Fibroblast of skin of abdomen (primary cell): ENCODE data around the gene RCAN1.
A peak's percentile ranks its signal among the peaks of the same experiment; 100 is the strongest.

Source experiments
- DNase-seq: peaks from one replicate; pipeline ENCODE4 v3.0.0-alpha.2; 2013

Gene RCAN1

DNA sequence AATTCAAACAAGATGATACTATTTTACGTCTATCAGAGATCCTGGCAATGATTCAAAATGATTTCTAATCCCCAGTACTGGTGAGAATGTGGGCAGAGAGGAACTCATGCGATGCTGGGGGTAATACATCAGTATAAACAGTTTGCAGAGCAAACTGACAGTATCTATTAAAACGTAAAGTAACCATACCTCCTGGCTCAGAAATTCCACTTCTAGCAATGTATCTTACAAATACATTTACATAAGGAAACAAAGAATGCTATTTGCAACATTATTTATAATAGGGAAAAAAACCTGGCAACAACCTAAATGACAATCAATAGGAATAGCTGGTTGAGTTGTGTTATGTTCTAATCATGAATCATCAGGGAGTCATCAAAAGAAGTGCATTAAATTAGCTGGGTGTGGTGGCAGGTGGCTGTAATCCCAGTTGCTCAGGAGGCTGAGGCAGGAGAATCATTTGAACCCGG lies 15.9 kb downstream of the RCAN1 start:
- peak; percentile 64 for DNase-seq

DNA sequence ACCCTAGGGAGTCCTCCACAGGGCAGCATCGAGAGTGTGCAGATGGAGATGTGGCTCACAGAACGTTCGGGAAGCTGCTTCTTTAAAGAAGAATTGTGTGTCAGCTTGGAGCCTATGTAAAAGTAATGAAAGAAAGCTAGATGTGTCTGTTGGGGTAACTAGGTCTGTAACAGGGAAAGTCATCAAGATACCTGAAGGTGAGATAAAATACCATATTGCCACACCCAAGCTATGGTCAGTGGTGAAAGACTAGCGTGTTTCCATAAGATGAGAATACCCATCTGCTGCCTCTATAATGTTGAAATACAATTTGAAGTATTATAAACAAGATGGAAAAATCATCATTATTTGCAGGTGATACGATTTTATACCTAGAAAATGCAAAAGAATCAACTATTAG lies 17.5 kb downstream of the RCAN1 start:
- no peak for DNase-seq

DNA sequence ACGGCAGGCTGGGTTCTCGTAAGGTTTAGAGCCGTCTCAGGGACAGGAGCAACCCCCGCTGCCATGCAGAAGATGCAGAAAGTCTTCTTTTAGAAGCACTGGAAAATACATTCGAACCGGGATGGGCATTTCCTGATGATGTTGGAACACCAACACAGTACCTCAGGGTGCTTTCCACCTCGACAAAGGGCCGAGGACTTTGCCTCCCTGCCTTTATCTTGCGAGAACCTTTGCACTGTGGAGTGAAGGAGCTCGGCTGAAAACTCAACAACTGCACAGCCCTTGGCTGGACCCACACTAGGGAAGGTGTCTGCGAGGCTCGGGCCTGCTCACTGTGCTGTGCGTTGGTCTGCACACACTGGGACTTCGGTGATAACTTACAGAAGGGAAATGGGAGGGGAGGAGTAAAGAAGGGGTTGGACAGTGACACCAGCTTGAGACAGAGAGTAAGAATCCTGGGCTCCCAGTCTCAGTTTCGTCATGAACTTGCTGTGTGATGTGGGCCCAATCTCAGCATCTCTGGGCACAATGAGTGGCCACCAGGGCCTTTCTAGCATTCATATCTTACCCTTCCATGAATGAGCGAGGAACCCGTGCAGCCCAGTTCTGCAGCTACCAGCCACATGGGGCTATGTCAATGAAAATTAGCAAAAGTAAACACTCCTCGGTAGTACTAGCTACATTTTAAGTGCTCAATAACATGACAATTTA lies 18.2 kb downstream of the RCAN1 start:
- DNase-seq, result no peak

DNA sequence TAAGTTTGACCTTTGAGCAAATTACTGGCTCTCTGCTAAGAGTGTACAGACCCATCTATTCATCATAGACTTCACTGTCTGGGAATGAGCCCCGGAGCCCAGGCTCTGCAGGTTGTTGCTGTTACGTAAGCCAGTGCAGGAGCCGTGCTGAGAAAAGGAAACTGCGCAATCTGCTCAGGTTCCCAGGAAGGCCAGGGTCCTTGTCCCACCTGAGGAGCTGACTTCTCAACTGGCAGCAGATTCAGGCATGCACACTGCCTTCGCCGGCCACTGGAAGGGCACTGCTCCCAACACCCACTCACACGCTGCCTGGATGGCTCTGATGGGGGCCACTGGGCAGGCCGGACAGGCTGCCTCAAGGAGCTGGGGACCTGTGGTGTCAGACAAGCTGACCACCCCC lies 19.5 kb downstream of the RCAN1 start:
- DNase-seq, result no peak

DNA sequence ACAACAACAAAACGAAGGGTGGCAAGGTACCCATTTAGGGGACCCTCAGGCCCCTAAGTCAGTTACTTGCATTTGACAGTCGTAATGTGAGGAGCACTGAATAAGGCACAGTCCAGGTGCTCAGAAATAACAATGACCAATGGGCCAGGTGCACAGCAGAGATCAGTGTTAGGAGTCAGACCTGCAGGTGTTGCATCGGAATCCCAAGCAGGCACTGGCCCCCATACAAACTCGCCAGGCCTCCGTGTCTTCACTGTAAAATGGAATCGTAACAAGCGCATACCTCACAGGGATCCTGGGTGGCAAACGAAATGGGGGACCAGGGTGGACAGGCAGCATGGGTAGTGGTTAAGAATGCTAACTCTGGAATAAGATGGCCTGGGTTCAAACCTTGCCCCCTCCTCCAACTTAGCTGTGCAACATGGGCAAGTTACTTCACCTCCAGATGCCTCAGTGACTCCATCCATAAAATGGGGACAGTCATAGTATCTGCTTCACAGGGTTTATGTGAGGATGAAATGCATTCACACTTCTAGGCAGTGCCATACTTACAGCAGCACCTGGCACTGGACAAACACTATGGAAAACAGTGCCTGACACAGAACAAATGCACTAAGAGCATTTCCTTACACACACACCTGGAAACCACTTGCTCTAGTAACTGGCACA lies 20.2 kb downstream of the RCAN1 start:
- no peak for DNase-seq

DNA sequence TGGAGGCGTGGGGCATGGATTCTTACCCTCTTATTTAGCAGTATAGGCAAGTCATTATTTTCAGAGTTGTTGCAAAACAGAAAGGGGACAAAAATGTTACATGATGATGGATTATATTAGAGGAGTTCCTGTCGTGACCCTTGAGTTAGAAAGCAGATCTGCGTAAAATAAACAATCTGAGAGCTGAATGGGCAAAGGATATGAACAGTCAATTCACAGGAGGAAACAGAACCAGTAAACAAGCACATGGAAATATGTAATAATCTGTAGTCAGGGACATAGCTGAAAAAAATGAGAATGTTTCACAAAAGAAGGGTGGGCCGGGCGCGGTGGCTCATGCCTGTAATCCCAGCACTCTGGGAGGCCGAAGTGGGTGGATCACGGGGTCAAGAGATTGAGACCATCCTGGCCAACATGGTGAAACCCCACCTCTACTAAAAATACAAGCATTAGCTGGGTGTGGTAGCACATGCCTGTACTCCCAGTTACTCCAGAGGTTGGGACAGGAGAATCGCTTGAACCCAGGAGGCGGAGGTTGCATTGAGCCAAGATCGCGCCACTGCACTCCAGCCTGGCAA lies 20.9 kb downstream of the RCAN1 start:
- DNase-seq, result no peak

DNA sequence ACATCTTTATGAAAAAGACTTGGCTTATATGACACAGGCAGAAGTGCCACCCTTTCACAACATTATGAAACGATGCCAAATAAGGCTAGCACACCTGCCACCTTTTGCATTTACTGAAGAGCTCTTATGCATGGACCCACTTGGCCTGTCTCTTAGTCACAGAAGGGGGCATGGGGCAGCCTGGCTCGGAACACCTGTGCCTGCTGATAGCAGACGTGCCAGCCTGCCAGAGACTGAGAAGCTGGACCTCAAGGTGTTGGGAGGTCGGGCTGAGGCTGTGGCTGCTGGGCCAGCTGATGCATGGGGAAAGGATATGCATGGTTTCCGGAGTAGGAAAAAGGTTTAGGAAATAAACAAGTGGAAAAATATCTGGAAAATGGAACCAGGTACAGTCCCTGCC lies 21.5 kb downstream of the RCAN1 start:
- no peak for DNase-seq

DNA sequence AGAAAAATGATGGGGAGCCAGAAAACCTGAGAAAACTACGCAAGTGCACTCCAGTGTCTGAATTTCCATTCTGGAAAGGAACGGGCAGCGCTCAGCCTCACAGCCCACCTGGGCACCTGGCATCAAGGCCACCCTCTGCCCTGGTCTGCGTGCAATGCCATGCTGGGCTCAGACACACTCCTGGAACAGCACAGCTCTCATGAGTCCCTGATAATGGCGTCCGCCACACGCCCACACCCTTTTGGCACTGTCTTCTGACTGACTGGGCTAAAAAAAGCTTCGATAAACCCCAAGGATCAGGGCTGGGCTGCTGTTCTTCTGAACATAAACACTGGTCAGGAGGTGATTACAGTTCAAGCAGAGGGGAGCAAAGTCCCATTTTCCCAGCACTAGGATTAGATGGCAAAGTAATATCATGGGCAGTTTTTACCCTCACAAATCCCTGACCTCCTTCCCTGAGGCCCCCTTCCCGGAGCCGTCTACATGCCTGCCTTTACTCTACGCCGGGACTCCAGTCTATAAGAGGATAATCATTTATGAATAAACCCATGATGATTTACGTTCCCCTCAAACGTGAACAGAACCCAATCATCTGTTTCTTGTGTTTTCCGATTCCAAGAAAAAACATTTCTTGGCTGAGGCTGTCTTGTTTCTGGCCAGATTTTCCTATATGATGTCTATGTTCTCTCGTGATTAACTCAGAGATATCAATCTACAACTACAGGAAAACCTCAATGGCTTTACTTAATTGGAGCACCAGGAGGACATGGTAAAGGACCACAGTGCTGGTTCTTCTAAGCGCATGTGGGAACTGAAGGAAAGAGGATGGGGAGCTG lies 22.6 kb downstream of the RCAN1 start:
- DNase-seq, result no peak

DNA sequence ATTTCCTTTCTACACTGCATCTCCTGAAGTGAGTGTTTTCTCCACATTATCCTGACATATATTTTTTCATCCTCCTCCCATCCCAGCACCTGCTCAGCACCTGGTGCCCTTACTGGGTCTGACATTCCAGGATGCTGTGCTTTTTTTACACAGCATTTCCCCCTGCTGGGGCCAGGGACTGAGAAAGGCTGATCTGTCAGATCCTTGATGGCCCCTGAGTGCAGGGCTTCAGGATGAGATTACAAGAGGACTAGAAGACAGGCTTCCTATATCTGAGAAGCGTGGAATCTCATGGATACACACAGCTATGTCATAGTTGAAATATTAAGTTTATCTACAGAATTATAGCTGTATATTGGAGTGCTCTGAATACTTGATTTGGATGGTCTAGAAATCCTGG lies 24.4 kb downstream of the RCAN1 start:
- no peak for DNase-seq

DNA sequence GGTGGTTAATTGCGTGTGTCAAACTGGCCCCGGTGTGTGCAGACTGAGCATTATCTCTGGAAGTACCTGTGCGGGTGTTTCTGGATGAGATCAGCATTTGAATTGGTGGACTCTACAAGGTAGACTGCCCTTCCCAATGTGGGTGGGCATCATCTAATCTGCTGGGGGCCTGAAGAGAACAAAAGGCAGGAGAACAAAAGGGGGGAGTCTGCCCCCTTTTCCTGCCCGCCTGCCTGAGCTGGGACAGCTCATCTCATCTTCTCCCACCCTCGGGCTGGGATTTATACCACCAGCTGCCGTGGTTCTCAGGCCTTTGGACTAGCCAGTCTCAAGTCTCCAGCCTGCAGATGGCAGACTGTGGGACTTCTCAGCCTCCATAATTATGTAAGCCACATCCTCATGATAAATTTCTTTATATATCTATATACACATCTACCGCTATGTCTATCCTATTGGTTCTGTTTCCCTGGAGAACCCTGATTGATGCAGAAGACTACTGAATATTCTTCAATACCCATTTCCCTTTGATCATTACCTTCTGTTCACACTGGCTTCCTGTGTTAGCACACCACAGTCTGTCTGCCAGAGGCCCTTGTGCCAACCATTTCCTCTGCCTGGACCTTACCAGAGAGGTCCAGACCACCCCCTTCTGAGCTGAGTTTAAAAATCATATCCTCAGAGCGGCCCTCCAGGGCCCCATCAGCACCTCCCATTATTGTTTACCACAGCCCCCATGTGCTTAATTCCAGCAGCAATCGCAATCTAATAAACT lies 25.2 kb downstream of the RCAN1 start:
- no peak for DNase-seq

DNA sequence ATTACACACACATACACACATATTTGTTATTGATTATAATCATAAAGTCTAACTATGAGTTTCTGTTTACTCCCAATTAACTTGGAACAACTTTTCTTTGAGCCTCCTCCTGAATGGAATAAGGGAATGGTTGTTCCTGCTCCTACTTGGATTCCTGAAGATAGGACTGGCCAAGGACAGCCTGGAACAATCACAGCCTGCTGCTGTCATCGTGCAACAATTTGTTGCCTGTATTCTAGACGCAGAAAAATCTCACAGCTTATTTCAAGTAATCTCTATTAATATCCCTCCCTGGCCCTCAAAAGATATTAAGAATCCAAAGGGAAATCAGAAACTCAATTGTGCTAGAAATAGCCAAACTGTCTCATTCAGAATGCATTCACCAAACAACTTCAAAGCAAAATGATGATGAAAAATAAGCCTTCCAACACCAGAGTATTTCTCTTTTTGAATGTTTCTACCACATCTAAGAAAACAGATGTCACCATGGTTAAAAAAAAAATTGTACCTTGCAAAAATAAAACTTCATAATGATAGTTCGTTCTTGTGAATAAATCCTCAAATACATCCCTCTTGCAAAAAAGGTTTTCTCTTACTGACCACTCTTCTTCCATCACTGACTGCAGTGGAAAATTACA lies 30.9 kb downstream of the RCAN1 start:
- no peak for DNase-seq

DNA sequence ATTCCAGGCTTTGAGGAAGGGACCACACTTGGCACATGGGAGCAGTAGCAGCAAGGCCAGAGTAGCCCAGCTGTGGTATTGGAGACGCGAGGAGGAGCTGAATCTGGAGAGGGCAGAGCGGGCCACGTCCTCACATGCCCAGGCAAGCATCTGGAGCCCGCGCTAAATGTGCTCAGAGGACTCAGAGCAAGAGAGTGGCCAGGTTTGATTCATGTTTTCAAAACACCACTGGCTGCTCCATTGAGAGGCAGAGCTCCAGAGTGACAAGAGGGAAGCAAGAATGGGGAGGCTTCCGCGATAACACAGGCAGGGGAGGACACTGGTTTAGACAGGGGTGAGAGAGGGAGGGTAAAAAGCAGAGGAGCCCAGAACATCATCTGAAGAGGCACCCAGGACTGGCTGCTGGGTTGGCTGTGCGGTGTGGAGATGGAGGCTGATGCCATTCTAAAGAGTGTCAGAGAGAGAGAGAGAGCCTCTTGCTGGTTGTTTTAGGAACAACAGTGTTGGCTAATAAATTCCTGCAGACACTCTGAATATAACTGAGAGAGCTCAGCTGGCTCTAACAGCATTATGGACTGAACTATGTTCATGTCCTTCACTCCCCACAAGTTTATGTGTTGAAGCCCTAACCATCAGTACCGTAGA lies 32.3 kb downstream of the RCAN1 start:
- DNase-seq, result peak; percentile 70

DNA sequence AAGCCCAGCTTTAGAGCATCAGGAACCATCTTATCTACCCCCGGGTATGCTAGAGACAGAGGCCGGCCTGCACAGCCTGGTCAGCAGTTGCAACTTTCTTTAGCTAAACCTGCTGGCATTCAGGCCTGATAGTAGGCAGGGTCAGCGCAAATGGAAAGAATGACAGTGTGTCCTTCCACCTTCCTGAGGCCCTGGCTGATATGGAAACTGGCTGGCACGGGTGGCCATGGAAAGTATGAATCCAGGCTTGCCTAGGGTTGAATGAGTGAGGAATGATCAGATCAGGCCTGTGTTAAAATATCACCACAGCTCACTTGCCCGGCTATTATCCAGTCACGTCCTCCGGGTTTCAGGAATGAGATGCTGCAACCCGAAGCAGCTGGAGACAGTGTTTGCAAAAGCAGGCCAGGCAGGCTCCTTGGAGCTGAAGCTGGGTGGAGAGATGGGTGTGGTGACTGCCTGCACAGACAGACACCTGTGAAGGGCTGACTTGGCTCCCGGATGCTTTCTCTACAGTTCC lies 34.7 kb downstream of the RCAN1 start:
- no peak for DNase-seq

DNA sequence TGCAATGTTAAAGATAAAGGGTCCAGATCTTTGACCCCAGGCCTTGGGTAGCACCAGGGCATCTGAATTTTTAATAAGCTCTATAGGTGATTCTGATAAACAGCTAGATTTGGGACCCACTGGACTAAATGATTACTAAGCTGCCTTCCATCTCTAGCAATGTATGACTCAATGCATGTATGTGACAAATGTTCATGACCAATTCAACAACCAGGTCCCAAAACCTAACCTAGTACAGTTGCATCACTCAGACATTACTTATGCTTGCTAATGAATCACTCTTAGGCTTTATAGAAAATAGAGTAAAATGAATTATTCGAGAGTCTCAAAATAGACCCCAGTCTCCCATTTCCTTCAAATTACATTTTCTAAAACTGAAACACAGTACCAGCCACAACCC lies 35.5 kb downstream of the RCAN1 start:
- DNase-seq, result peak; percentile 81

DNA sequence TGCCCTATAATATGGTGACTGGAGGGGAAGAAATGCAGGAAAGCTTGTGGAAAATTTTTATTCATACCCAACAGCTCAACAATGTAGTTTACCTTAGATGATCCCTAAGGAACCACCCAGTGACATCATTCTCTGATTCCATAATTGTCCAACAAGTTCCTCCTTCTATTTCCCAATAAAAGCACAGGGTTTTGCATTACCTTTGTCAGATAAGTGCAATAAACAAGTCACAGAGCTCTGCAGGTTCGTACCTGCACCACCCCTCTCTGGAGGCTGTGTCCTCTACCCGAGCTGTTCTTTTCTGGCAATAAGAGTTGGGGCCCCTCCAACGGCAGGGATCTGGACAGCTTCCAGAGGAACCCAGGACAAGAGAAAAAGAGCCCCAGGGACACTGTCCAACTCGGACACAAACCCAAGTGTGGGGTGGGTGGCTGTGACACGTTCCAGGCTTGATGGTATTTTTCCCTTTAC lies 38.8 kb downstream of the RCAN1 start:
- peak; percentile 41 for DNase-seq

DNA sequence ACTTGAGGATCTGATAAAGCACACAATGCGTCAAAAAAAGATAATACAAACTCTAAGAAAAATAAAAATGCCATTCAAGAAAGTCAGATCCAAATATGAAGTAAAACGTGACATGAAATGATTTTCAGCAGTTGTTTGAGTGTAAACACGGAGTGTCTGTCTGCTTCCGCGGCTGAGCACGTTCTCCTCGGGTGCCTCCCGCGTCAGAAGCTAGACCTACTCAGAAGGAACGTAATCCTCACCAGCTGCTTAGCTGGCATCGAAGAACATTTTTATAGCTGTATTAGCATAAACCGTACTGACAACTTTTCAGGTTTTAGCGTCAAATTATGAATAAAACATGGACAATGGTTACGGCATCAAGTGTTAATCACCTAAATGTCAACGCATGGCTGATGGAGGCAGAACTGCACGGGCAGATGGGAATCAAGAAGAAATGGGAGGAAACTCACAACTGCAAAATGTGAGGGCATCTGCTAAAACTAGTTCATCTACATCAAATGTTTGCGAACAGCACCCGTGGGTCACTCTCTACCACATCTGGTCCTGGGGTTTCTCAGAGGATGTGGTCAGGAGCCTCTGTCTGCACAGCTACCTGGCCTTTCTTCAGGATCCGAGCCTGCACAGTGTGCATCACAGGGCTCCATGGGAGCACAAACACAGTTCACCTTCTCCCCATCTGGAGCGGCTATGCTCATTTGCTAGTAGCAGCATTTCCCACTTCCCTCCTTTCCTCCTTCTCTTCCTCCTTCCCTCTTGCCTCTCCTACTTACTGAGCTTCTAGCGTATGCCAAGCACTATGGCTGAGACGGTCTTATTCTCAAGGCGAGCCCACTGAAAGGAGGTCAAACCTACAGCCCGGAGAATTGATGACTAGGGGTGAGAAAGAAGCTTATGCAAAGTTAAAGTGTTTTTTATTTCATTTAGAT lies 40.0 kb downstream of the RCAN1 start:
- no peak for DNase-seq

DNA sequence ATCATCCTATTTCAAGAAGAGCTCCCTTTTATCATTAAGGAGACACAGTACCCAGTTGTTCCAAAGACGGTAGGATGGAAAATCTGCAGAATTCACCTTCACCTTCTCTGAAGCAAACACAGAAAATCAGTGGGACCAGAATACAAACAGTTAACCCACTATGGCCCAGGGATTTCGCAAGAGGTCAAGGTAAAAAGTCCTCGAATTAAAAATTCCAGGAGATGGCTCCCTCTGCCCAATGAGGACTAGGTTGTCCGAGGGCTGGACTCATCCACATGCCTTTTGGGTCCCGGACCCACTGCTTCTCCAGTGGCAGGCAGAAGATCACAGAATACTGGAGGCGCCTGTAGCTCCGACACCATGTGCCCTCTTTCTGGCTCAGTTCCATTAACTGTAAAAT lies 42.9 kb downstream of the RCAN1 start:
- no peak for DNase-seq

DNA sequence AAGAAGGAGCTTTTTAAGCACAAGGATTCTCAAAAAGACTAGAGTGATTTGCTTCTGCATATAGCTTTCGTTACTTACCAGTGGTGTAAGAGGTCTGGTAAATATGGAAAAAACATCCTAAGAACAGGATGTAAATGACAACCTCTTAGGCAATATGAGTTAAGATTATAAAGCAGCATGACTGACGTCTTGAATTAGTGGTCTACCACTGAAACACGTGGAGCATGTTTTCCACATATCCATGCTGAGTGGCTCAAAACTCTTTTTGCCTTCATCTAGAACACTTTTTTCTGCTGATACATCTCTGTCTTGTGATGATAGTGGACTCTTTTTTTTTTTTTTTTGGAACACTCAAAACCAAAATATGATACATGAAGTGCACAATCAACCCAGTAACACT lies 44.6 kb downstream of the RCAN1 start:
- peak; percentile 48 for DNase-seq

DNA sequence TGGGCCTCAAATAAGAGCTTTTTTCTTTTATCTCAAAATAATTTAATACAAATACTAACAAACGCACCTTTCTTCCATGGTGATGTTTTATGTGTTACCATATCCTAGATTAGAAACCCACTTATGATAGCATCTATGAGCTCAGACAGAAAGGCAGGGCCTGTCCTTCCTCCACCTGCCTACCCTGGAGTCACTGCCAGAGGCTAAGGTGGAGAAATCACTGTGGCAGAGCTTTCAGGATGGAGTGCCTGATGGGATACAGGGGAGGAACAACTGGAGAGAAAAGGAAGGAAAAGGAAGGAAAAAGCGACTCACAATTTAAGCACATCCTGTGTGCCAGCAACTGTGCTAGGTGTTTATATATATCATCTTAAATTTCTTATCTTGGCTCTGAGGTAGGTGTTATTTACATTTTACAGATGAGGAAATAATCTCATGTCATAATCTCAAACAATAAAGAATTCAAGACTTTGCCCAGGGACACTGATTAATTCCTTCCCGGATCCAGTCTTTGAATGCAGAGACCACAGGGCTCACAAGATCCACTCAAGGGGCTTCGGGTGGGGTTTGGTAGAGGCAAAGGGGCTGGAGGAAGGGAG lies 45.4 kb downstream of the RCAN1 start:
- DNase-seq, result no peak
